GM21786 (cell line): ENCODE results near the gene RFLNA.

ENCODE experiments used
- ATAC-seq: cut with Tn5 transposase; IDR thresholded peaks from one replicate; pipeline ENCODE4 v1.9.1; 2021; ENCODE audit not compliant: unreplicated experiment

RFLNA gene

DNA sequence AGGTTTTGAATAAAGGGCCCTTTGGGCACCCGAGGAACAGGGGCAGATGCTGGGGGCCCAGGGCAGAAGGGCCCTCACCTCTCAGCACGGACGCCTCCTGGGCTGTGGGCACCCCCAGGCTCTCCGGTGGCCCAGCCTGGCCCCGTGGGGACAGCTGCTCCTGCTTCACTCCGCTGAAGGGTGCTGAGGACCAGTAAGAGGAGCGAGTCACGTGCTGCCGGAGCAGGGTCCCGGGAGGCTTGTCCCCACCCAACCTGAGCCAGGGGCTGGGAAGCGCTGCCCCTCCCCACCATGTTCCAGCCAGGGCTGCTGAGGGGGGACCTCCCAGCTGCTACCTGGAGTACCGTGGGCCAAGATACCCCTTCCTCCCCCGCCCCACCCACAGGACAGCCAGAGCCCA lies 59.5 kb downstream of the RFLNA start:
- ATAC-seq, result no peak

DNA sequence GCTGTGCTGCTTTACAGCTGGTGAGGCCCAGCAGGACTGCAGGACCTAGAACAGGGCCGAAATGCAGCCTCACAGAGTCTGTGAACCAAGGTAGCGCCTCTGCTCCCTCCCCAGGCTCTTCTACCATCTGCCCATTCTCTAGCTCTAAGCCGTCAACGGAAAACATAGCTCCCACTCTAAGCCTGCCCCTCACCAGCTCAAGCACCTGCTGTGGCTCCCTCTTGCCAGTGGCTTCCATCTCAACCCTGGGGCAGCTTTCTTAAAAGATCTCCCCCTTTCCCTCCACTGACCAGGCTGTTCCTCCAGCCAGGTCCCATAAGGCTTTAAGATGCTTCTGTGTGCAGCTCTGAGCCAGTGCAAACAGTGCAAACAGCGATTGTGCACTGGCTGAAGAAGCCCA lies 61.3 kb downstream of the RFLNA start:
- no peak for ATAC-seq

DNA sequence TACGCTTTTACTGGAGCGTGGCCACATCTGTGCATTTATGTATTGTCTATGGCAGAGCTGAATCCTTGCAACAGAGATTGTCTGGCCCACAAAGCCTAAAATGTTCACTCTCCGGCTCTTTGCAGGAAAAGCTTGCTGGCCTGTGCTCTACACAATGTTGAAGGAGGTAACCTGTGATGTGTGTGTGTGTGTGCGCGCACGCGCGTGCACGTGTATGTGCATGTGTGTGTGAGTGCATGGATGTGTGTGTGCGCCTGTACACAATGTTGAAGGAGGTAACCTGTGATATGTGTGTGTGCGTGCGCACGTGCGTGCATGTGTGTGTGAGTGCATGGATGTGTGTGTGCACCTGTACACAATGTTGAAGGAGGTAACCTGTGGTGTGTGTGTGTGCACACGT lies 62.7 kb downstream of the RFLNA start:
- no peak for ATAC-seq

DNA sequence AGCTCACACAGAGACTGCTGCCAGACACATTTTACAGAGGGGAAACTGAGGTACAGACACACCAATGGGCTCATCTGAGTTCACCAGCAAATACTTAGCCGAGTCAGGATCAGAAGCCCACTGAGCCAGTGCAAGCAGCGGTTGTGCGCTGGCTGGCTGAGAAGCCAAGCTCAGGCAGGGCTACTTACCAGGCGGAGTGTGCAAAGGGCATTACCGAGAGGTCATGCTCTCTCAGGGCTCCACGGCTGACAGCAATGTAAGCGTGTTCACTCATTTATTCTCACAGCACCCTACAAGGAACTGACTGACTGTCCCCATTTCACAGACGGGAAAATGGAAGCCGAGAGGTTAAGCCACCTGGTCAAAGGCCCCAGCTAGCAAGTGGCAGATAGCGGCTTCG lies 63.7 kb downstream of the RFLNA start:
- ATAC-seq, result no peak

DNA sequence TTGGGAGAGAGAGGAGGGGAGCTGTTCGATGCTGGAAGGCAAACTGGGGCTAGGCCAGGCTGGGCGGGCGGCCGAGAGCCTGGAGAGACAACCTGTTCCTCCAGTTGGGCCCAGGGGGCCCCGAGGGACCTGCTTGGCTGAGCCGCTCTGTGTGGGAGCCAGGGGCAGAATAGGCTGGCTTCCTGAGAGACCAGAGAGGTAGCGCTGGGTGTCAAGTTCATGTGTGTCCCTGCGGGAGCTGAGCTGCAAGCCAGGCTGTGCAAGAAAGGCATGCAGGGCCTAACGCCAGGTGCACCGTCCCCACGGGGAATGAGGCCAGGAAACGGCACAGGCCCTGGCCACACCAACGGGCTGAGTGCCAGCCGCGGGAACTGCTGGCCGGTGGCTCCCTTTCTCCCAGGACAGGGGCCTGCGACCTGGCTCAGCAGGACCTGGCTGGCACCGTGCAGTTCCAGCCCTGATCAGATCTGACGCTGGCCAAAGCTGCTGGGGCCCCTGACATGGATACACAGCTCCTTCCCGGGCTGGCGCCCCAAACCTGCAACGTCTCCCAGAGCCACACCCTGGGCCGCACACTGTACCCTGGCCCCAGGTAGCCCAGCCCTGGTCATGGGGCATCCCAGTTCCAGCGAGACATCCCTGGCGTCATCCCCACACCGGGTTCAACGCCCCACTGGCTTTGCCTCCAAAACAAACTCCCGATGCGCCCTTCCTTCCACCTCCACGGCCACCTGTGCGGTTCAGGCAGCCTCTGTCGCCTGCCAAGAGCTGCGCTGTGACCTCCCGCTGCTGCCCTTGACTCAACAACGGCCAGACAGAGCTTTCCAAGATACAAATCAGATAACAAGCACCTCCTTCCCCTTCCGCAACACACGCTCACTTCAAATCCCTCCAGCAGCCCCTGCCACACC lies 65.0 kb downstream of the RFLNA start:
- no peak for ATAC-seq

DNA sequence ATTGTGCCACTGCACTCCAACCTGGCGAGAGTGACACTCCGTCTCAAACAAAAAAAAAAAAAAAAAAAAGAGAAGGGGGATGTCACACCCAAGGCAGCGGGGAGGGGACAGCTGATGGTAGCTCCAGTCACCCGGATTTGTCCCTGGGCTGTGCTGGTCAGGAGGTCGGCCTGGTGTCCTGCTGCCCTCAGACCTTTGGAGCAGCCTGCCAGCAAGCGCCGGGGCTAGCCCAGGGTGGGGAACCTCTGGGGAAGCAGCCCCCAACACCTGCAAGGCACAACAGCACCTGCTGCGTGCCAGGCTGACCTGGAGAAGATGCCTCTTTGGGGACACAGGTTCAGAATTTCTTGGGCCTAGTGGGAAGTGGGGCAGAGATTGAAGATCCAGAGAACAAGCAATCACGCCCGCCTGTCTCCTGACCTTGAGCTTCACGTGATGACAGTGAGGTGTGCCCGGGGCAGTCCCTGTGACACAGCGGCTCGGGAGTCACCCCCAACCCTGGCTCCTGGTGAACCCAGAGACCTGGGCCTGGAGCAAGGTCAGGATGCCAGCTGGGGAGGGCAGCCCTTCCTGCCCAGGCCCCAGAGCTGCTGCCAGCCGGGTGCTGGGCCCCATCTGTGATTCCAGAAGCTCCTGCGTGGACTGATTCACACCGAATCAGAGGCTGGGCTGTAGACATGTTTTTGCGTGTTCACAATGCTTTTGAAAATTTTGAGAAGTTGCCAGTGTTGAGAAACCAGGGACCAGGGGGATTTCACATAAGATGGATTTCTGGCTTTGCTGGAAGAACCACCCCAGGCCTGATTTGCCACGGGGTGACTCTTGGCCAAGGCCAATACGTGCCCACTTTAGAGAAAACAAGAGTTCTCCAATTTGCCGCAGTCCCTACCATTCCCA lies 66.4 kb downstream of the RFLNA start:
- no peak for ATAC-seq

DNA sequence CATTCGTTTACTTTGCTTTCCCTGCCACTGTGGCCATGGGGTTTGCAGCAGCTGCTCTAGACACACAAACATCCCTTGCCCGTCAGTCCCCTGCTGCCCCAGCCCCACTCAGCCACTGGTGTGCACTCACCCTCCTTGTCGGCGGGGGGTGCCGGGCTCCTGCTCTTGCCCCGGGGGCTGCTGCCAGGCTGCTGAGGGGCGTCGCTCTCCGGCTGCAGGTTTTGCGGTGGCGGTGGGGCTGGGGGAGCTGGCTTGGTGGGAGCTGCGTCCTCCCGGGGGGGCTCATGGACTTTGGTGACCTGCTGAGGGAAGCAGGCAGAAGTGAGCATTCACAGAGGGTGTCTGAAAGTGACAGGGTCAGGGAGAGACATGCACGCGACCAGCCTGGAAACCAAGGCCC lies 67.1 kb downstream of the RFLNA start:
- ATAC-seq, result no peak

DNA sequence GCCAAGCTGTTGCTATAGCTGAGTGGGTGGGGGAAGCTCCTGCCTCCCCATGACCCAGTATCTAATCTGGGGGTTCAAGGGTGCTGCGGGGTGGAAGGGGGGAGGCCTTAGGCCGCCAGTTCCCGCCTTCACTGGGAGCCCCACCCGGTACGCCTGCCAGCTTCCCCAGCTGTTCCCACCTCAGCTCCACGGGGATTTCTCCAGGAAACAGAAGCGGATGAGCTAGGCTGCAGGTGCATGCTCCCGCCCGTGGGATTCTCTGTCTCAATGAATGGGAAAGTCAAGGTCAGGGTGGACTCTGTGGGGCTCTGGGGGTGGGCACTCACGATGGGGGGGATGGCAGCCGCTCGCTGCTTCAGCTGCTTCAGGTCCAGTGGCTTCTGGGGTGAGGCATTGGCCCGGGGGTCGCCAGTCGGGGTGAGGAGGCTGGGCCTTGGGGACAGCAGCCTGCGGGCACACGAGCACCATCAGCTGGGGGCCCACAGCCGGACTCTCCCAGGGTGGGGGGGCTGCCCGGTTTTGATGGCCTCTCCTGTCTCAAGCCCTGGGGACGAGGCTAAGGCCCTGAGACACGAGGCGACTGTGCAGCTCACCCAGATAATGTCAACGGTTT lies 68.6 kb downstream of the RFLNA start:
- ATAC-seq, result no peak

DNA sequence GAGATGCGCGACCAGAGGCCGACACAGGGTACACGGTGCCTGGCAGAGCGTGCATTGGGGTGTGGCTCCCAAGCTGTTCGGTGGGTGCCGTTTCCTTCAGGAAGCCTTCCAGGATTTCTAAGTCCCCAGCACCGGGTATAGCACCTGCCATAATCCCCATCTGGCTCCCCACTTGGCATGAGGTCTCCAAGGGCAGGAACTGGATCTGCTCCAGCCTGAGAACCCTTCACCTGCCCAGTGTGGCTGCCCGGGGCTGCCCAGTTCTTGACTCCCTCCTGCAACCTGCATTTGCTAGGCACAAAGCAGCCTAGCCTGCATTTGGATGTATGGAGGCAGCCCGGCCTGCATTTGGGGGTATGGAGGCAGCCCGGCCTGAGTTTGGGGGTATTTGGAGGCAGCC lies 69.7 kb downstream of the RFLNA start:
- no peak for ATAC-seq
